SK-N-SH (cell line): ENCODE data around the gene RBX1. TPM values are rescaled to one million over a fixed set of nuclear protein-coding genes. Genes with fewer than 3 reads are reported as not detected.

Experiments
- CTCF ChIA-PET: fragments of 300-600, 350-600 bp; formaldehyde crosslinking; extraction: SDS; loops from one replicate; lab custom pipeline; 2021; lab: Yijun Ruan, JAX
- POLR2A ChIA-PET: fragments of 350-600 bp; sonication (Branson Sonifier 250); formaldehyde crosslinking; extraction: SDS; loops from one replicate; lab custom pipeline; 2020; ENCODE audit warnings: antibody characterized with exemption, inconsistent platforms; lab: Yijun Ruan, JAX
- DNase-seq: peaks from one replicate; pipeline ENCODE4 v3.0.0; 2012
- H2AFZ ChIP-seq: fragments of 200-600 bp; sonication (generic); 2 replicates; pipeline ENCODE4 v1.8.1; 2016; ENCODE audit warnings: antibody characterized with exemption, mild to moderate bottlenecking, low read depth
- H3F3A ChIP-seq: fragments of 200-600 bp; sonication (generic); replicated peaks from 2 replicates; pipeline ENCODE3; 2016; ENCODE audit warnings: antibody characterized with exemption, mild to moderate bottlenecking; ENCODE audit not compliant: insufficient read depth
- H3K27ac ChIP-seq, 2 experiments: fragments of 200-500 bp in 1 of 2; fragments of 200-600 bp in 1 of 2; sonication (Bioruptor generic) in 1 of 2; sonication (generic), shearing (Covaris generic) in 1 of 2; 2 replicates each; pipeline versions ENCODE4 v1.5.1 to v1.6.1; 2014 to 2016; ENCODE audit warnings: low read depth in 2 of 2, inconsistent platforms in 1 of 2, low read length in 1 of 2, mild to moderate bottlenecking in 1 of 2, mixed read lengths in 1 of 2
- H3K27me3 ChIP-seq: fragments of 200-600 bp; sonication (generic), shearing (Covaris generic); 2 replicates; pipeline ENCODE4 v1.6.1; 2016; ENCODE audit warnings: mixed run types; ENCODE audit not compliant: insufficient read depth
- H3K36me3 ChIP-seq, 2 experiments: fragments of 200-500 bp in 1 of 2; fragments of 200-600 bp in 1 of 2; sonication (Bioruptor generic) in 1 of 2; sonication (generic) in 1 of 2; replicated peaks in 1 of 2; 2 replicates each; pipeline versions ENCODE3 to v1.5.1; 2014 to 2016; ENCODE audit warnings: low read length in 1 of 2, mild to moderate bottlenecking in 1 of 2; ENCODE audit not compliant: insufficient read depth in 2 of 2, control insufficient read depth in 1 of 2
- H3K4me1 ChIP-seq, 2 experiments: fragments of 200-500 bp in 1 of 2; fragments of 200-600 bp in 1 of 2; sonication (Bioruptor generic) in 1 of 2; sonication (generic), shearing (Covaris generic) in 1 of 2; 2 replicates each; pipeline versions ENCODE4 v1.5.1 to v1.6.1; 2014 to 2016; ENCODE audit warnings: low read depth in 1 of 2, low read length in 1 of 2, mixed run types in 1 of 2; ENCODE audit not compliant: insufficient read depth in 2 of 2, control insufficient read depth in 1 of 2
- H3K4me2 ChIP-seq: fragments of 200-600 bp; sonication (generic), shearing (Covaris generic); 2 replicates; pipeline ENCODE4 v1.6.1; 2017; ENCODE audit warnings: mixed run types
- H3K4me3 ChIP-seq, 2 experiments: fragments of 200-500 bp in 1 of 2; fragments of 200-600 bp in 1 of 2; sonication (Bioruptor generic) in 1 of 2; sonication (generic), shearing (Covaris generic) in 1 of 2; 2 replicates each; pipeline versions ENCODE4 v1.5.1 to v1.8.1; 2014 to 2016; ENCODE audit warnings: low read depth in 2 of 2, inconsistent platforms in 1 of 2, low read length in 1 of 2, mild to moderate bottlenecking in 1 of 2, mixed read lengths in 1 of 2, moderate library complexity in 1 of 2
- H3K79me2 ChIP-seq: fragments of 200-600 bp; sonication (generic); 2 replicates; pipeline ENCODE4 v1.8.1; 2017; ENCODE audit warnings: mild to moderate bottlenecking; ENCODE audit not compliant: insufficient read depth
- H3K9ac ChIP-seq: fragments of 200-600 bp; sonication (generic); 2 replicates; pipeline ENCODE4 v1.6.1; 2017; ENCODE audit warnings: mixed run types
- H3K9me2 ChIP-seq: fragments of 200-600 bp; sonication (generic); 2 replicates; pipeline ENCODE4 v1.6.1; 2017; ENCODE audit warnings: mixed run types
- H3K9me3 ChIP-seq: fragments of 200-600 bp; sonication (generic); 2 replicates; pipeline ENCODE4 v1.6.1; 2017; ENCODE audit warnings: mixed run types, mild to moderate bottlenecking, moderate library complexity
- H4K20me1 ChIP-seq: fragments of 200-600 bp; sonication (generic); 2 replicates; pipeline ENCODE4 v1.6.1; 2017; ENCODE audit warnings: mild to moderate bottlenecking, mixed run types; ENCODE audit not compliant: insufficient read depth
- CHD2 ChIP-seq: fragments of 150-350 bp; IDR thresholded peaks from 2 replicates; pipeline ENCODE4 v1.6.1; 2018; ENCODE audit warnings: low read length; ENCODE audit not compliant: partially characterized antibody
- EZH2phosphoT487 ChIP-seq: fragments of 200-600 bp; sonication (generic); IDR thresholded peaks from 2 replicates; pipeline ENCODE4 v1.6.1; 2017; ENCODE audit warnings: low read depth, mixed run types, mild to moderate bottlenecking, antibody characterized with exemption, moderate library complexity, borderline replicate concordance
- FOSL2 ChIP-seq: IDR thresholded peaks from 2 replicates; pipeline ENCODE4 v1.4.0; 2012; ENCODE audit warnings: low read depth, mild to moderate bottlenecking, moderate library complexity, borderline replicate concordance
- FOXJ3 ChIP-seq: sonication (generic); formaldehyde crosslinking; IDR thresholded peaks from 2 replicates; pipeline ENCODE4 v1.5.1; 2020; ENCODE audit warnings: mild to moderate bottlenecking, missing genetic modification reagents
- FOXM1 ChIP-seq: IDR thresholded peaks from 2 replicates; pipeline ENCODE4 v1.4.0; 2012; ENCODE audit warnings: low read depth, mild to moderate bottlenecking
- GABPA ChIP-seq: IDR thresholded peaks from 2 replicates; pipeline ENCODE4 v1.4.0; 2012; ENCODE audit warnings: low read depth, mild to moderate bottlenecking
- GATA2 ChIP-seq: sonication (generic); formaldehyde crosslinking; IDR thresholded peaks from 2 replicates; pipeline ENCODE4 v1.5.0; 2020; ENCODE audit warnings: mild to moderate bottlenecking, missing genetic modification reagents
- IRF3 ChIP-seq: fragments of 150-350 bp; IDR thresholded peaks from 2 replicates; pipeline ENCODE4 v1.6.1; 2016; ENCODE audit warnings: mild to moderate bottlenecking, low read depth, low read length
- MEF2A ChIP-seq: IDR thresholded peaks from 2 replicates; pipeline ENCODE4 v1.4.0; 2012; ENCODE audit warnings: low read depth, borderline replicate concordance
- NFIC ChIP-seq: IDR thresholded peaks from 2 replicates; pipeline ENCODE4 v1.4.0; 2012; ENCODE audit warnings: borderline replicate concordance
- SIN3A ChIP-seq: IDR thresholded peaks from 2 replicates; pipeline ENCODE4 v1.6.1; 2012; ENCODE audit warnings: low read depth, mild to moderate bottlenecking, low read length, moderate library complexity, borderline replicate concordance
- YY1 ChIP-seq: IDR thresholded peaks from 2 replicates; pipeline ENCODE4 v1.4.0; 2012; ENCODE audit warnings: low read depth, mild to moderate bottlenecking
- WGBS: methylation state at CpG from one replicate; pipeline ENCODE4 v1.1.6; 2017; ENCODE audit warnings: low lambda C conversion rate; 5-methylcytosine and 5-hydroxymethylcytosine counted together
- polyA plus RNA-seq, 3 experiments: library from polyadenylated mRNA; depleted of rRNA; stranded (reverse); fragments of >200 nt; gene quantifications; 2 replicates each; pipeline ENCODE4 v1.2.3, GENCODE V29; 2012
- TF ChIP-seq, protein P1 (sequence below): IDR thresholded peaks from 2 replicates; pipeline ENCODE4; 2012
- TF ChIP-seq, protein P2 (sequence below): fragments of 150-350 bp; IDR thresholded peaks from 2 replicates; pipeline ENCODE4 v1.6.1; 2017; ENCODE audit warnings: antibody characterized with exemption, low read length, low read depth, borderline replicate concordance

RBX1 gene
- polyA plus RNA-seq, 1 of the 3 experiments (the other 2 are of a cell fraction), result 51.2 TPM

GRCh38 chr22:40991298-40991697, 40.1 kb downstream of the RBX1 start:
- Histone ChIP-seq H3K79me2 (no peaks in the 10 kb centered on the region), H3K36me3 (no peaks in the 10 kb centered on the region), H3K27ac (no peak overlapping the region), H3K9me2 (no peaks in the 10 kb centered on the region), H3F3A (no peaks in the 10 kb centered on the region), H3K4me1 (no peaks in the 10 kb centered on the region), H3K9ac (no peak overlapping the region), H3K4me3 (no peak overlapping the region), H3K27me3 (no peaks in the 10 kb centered on the region), H3K4me2 (no peak overlapping the region), H2AFZ (no peak overlapping the region), H3K9me3 (no peaks in the 10 kb centered on the region), H4K20me1 (no peaks in the 10 kb centered on the region)
- TF ChIP-seq FOXJ3 (CRISPR knock-in tag) (no peak), NFIC (no peak), MEF2A (no peak), CHD2 (no peak)
- no peak for DNase-seq
- POLR2A ChIA-PET, result no interaction called here
- CTCF ChIA-PET, result no interaction called here
- 67% methylated on average over 7 of the region's 9 CpGs for WGBS

- no peak overlapping the region for H2AFZ ChIP-seq
- ChIA-PET POLR2A (no interaction called here), CTCF (no interaction called here)
- H3K9ac ChIP-seq, result no peak overlapping the region
- H3K4me3 ChIP-seq, result no peak overlapping the region
- no peaks in the 10 kb centered on the region for H4K20me1 ChIP-seq
- TF ChIP-seq EZH2phosphoT487, result no peak
- TF ChIP-seq MEF2A, result no peak
- TF ChIP-seq FOXJ3 (CRISPR knock-in tag), result no peak
- no peak for TF ChIP-seq FOXM1
- no peak for TF ChIP-seq GABPA
- TF ChIP-seq SIN3A, result no peak
- TF ChIP-seq, protein P1, sequence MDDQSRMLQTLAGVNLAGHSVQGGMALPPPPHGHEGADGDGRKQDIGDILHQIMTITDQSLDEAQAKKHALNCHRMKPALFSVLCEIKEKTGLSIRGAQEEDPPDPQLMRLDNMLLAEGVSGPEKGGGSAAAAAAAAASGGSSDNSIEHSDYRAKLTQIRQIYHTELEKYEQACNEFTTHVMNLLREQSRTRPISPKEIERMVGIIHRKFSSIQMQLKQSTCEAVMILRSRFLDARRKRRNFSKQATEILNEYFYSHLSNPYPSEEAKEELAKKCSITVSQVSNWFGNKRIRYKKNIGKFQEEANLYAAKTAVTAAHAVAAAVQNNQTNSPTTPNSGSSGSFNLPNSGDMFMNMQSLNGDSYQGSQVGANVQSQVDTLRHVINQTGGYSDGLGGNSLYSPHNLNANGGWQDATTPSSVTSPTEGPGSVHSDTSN, result no peak
- no peak for TF ChIP-seq IRF3
- no peak for TF ChIP-seq YY1
- no peak for TF ChIP-seq GATA2 (CRISPR knock-in tag)
- TF ChIP-seq, protein P2, sequence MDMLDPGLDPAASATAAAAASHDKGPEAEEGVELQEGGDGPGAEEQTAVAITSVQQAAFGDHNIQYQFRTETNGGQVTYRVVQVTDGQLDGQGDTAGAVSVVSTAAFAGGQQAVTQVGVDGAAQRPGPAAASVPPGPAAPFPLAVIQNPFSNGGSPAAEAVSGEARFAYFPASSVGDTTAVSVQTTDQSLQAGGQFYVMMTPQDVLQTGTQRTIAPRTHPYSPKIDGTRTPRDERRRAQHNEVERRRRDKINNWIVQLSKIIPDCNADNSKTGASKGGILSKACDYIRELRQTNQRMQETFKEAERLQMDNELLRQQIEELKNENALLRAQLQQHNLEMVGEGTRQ, result no peak
- no peak for TF ChIP-seq FOSL2
- DNase-seq, result no peak
- H3K79me2 ChIP-seq, result no peaks in the 10 kb centered on the region
- H3K4me1 ChIP-seq, result no peaks in the 10 kb centered on the region
- no peaks in the 10 kb centered on the region for H3K9me3 ChIP-seq
- no peaks in the 10 kb centered on the region for H3K27me3 ChIP-seq
- no peaks in the 10 kb centered on the region for H3K36me3 ChIP-seq
- 88% methylated on average over 4 of the region's 4 CpGs for WGBS
- H3F3A ChIP-seq, result no peaks in the 10 kb centered on the region
- H3K9me2 ChIP-seq, result no peaks in the 10 kb centered on the region
- no peak overlapping the region for H3K4me2 ChIP-seq
- H3K27ac ChIP-seq, result no peak overlapping the region
These were observed 44.6 kb downstream of the RBX1 start for GRCh38 chr22:40995821-40996220.
